Immature natural killer cell (primary cell): ENCODE data around the gene HCRTR2. TPM values are rescaled to one million over a fixed set of nuclear protein-coding genes. Genes with fewer than 3 reads are reported as not detected.

Experiments used
- DNase-seq, 3 donors: peaks; one replicate each; pipeline ENCODE4 v3.0.0; 2022; ENCODE audit warnings: mixed read lengths in 1 of 3
- H3K27ac Mint-ChIP-seq, 6 donors: one replicate each; pipeline ENCODE4 v1.8.0; 2020; ENCODE audit warnings: mixed read lengths in 6 of 6, mild to moderate bottlenecking in 5 of 6, inconsistent platforms in 4 of 6, moderate library complexity in 3 of 6
- H3K27me3 Mint-ChIP-seq, 3 donors: one replicate each; pipeline ENCODE4 v1.8.0; 2020 to 2021; ENCODE audit warnings: low read depth in 3 of 3, mild to moderate bottlenecking in 3 of 3, mixed read lengths in 3 of 3, moderate library complexity in 3 of 3, inconsistent platforms in 1 of 3
- H3K36me3 Mint-ChIP-seq, 3 donors: one replicate each; pipeline ENCODE4 v1.8.0; 2020; ENCODE audit warnings: mixed read lengths in 3 of 3, inconsistent platforms in 2 of 3, mild to moderate bottlenecking in 2 of 3
- H3K4me1 Mint-ChIP-seq, 2 donors: one replicate each; pipeline ENCODE4 v1.8.0; 2020; ENCODE audit warnings: inconsistent platforms in 2 of 2, mild to moderate bottlenecking in 2 of 2, mixed read lengths in 2 of 2, moderate library complexity in 1 of 2
- H3K4me3 Mint-ChIP-seq, 5 donors: one replicate each; pipeline ENCODE4 v1.8.0; 2020; ENCODE audit warnings: mild to moderate bottlenecking in 5 of 5, mixed read lengths in 5 of 5, inconsistent platforms in 3 of 5, moderate library complexity in 3 of 5
- H3K9me3 Mint-ChIP-seq, 6 donors: one replicate each; pipeline ENCODE4 v1.8.0; 2020; ENCODE audit warnings: mild to moderate bottlenecking in 6 of 6, mixed read lengths in 6 of 6, inconsistent platforms in 4 of 6, moderate library complexity in 3 of 6
- polyA plus RNA-seq, 3 donors: library from polyadenylated mRNA; unstranded; fragments of 300-500 nt; fragmentation: Illumina TruSeq; gene quantifications; one replicate each; pipeline ENCODE4 v1.2.3, GENCODE V29; 2021

Gene HCRTR2
- polyA plus RNA-seq, 3 donors from 2014 or later = not detected

DNA sequence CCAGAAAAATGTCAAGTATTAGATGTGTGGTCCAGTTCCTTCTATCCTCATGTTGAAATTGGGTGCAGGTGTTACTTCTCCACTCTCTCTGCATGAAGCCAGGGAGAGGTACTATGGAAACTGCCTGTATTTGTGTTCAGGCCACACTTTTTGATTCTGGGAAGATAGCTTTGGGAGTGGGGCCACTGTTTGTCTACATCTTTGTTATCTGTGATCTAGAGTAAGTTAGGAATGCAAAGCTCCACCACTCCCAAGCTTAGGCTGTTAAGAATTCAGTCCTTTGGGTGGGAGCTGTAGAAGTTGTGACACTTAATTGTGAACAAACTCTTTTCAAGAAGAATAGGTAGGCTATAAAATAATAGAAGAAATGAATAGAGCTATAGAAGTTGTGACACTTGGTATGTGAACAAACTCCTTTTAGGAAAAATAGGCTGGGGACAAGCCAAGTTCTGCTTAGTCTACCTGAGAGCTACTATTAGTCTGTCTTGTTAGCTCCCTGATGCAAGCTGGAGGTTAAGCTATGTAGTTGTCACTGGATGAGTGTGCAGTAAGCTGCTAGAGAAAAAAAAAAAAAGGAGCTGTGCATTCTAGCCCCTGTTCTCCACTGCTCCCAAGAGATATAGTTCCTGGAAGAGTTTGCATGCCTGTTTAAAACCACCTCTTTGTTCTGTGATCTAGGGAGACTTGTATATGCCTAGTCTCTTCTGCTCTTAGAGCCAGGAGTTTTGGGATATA, 145.8 kb downstream of the HCRTR2 start:
- Mint-ChIP-seq H3K4me3 (no peak overlapping the region), H3K4me1 (no peaks in the 10 kb centered on the region), H3K36me3 (no peaks in the 10 kb centered on the region), H3K27ac (no peak overlapping the region), H3K9me3 (peaks cover 5 to 44% (median 13%) of the 10 kb centered on the region in 6 donors), H3K27me3 (no peaks in the 10 kb centered on the region)
- DNase-seq = no peak

DNA sequence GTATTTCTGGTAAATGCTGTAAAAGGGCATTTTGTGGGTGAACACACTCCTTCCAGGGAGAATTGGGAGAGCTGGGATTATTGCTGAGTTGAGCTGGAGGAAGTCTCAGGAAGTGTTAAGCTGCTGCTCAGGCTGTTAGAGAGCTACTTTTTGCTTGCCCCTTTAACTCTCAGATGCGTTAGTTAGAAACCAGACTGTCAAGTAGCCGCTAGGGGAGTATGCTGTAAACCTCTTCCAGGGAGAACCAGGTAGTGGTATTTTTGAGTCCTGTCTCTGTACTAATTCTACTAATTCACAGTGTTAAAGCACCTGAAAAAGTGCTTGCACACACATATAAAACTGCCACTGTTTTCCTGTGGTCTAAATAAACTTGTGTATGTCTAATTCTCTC, 146.4 kb downstream of the HCRTR2 start:
- H3K36me3 Mint-ChIP-seq = no peaks in the 10 kb centered on the region
- no peak overlapping the region for H3K4me3 Mint-ChIP-seq
- peaks cover 5 to 46% (median 13%) of the 10 kb centered on the region in 6 donors for H3K9me3 Mint-ChIP-seq
- no peaks in the 10 kb centered on the region for H3K27me3 Mint-ChIP-seq
- no peak overlapping the region for H3K27ac Mint-ChIP-seq
- no peaks in the 10 kb centered on the region for H3K4me1 Mint-ChIP-seq
- DNase-seq = no peak

DNA sequence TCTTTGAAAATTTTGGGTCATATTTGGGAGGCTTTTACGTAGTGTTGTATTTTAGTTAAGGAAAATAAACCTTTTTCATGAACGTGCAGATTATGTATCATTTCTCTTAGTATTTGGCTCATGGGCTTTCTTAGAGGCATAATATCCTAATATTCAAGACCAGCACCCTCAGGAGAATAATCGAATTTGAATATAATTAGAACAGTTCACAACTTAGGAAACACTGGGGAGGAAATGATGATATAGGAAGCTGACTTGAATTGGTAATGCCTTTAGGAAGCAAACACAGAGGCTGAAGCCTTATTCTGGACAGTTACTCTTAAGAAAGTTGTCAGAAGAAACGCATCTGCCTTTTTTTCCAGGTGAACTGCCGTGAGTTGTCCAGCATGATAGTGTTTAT, 152.9 kb downstream of the HCRTR2 start, which contains the start of gene GFRAL:
Gene GFRAL (plus strand): TSS at position 301 of the 400 bp plus-strand sequence. CDS start 86 bp downstream, at position 387.
- DNase-seq = no peak
- Mint-ChIP-seq H3K4me3 (no peak within 1 kb of the TSS), H3K27ac (no peak within 1 kb of the TSS), H3K9me3 (peaks cover 0 to 22% (median 6%) of the 10 kb centered on the region in 6 donors), H3K4me1 (no peaks in the 10 kb centered on the region), H3K36me3 (no peaks in the 10 kb centered on the region), H3K27me3 (no peaks in the 10 kb centered on the region)

Other genes with a start within 250 kb of the HCRTR2 start
- not detected for gene GFRAL, start 153.0 kb downstream of the HCRTR2 start, polyA plus RNA-seq